ENCODE data around the gene ADAMTS19. TPM values are rescaled to one million over a fixed set of nuclear protein-coding genes. Genes with fewer than 3 reads are reported as not detected.
A peak's percentile ranks its signal among the peaks of the same experiment; 100 is the strongest.

The ADAMTS19 gene
- polyA plus RNA-seq, 3 donors: 5.2 to 6.1 (median 5.4) TPM

- peak; percentile 89 for DNase-seq
Observed at GRCh38 chr5:129767927-129768380, 307.9 kb downstream of the ADAMTS19 start.

- DNase-seq: no peak
Observed at GRCh38 chr5:129768735-129769134, 308.6 kb downstream of the ADAMTS19 start.

GRCh38 chr5:129770024-129770820 lies 310.1 kb downstream of the ADAMTS19 start:
- no peak for DNase-seq

- peak; percentile 43 for DNase-seq
Observed at GRCh38 chr5:129771058-129771838, 311.1 kb downstream of the ADAMTS19 start.

- no peak for DNase-seq
Observed at GRCh38 chr5:129773376-129773775, 313.3 kb downstream of the ADAMTS19 start.

- DNase-seq: no peak
Observed at GRCh38 chr5:129781594-129781993, 321.5 kb downstream of the ADAMTS19 start.

Measured in renal pelvis (tissue), 4 donors.